Mesothelial cell of epicardium (in vitro differentiated cells): ENCODE data around the gene CLINT1. TPM values are rescaled to one million over a fixed set of nuclear protein-coding genes. Genes with fewer than 3 reads are reported as not detected.

Experiments used
- DNase-seq, 2 experiments: peaks; one replicate each; pipeline ENCODE4 v3.0.0; 2021; ENCODE audit warnings: low spot score in 2 of 2; ENCODE audit not compliant: unreplicated experiment in 2 of 2
- H3K27ac Mint-ChIP-seq: 2 replicates; pipeline ENCODE4 v1.8.0; 2021; ENCODE audit warnings: mixed read lengths
- H3K27me3 Mint-ChIP-seq: 2 replicates; pipeline ENCODE4 v1.8.0; 2021; ENCODE audit warnings: low read depth, mixed read lengths
- H3K36me3 Mint-ChIP-seq: 2 replicates; pipeline ENCODE4 v1.8.0; 2021; ENCODE audit warnings: mixed read lengths
- H3K4me1 Mint-ChIP-seq: 2 replicates; pipeline ENCODE4 v1.8.0; 2021; ENCODE audit warnings: mixed read lengths
- H3K4me3 Mint-ChIP-seq: 2 replicates; pipeline ENCODE4 v1.8.0; 2021; ENCODE audit warnings: mild to moderate bottlenecking, moderate library complexity, mixed read lengths
- H3K9me3 Mint-ChIP-seq: 2 replicates; pipeline ENCODE4 v1.8.0; 2021; ENCODE audit warnings: mixed read lengths
- total RNA-seq: library from RNA; stranded (reverse); gene quantifications from 3 replicates; pipeline ENCODE4 v1.2.1, GENCODE V29; 2021
- TF ChIP-seq, protein P1 (sequence below): fragments of 200-600 bp; sonication (generic); IDR thresholded peaks from one replicate; pipeline ENCODE4 v1.5.0; 2021; ENCODE audit warnings: antibody characterized with exemption; ENCODE audit not compliant: unreplicated experiment

CLINT1 gene
- total RNA-seq, 1 donor from 2014 or later, result 74.8 TPM

DNA sequence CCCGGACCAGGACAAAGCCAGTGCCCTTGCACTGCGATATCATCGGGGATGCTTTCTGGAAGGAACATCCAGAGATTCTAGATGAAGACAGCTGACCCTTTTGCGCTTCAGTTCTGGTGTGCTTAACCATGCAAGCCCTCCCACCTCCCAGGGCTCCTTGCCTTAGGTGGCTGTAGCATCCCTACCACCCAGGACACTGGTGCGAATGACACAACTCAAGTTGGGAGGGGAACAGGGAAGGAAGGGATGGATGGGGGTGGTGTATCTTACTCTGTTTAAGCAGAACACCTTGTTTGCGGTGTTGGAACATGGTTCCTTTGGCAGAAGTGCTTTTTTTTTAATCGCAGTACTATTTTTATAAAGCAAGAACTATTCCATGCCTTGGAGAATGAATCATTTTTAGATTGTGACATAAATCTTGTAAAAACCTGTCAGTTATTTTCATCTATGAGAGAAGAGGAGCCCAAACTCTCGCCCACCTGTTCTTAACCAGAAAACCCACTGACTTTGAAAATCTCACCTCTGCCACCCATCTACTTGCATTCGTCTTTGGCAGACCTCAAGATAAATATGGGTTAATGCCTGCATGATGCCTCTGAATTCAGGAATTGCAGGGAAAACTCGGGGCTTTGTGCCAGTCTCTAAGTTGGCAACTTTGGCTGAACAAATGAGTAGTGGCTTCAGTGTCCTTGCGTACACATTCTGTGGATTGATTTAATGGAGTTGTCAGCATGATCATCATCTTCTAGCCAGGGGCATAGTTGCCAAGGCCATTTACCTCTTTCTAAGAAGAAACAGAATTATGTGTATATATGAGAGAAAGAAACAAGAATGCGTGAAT, 119.3 kb downstream of the CLINT1 start:
- no peak for DNase-seq
- TF ChIP-seq, protein P1, sequence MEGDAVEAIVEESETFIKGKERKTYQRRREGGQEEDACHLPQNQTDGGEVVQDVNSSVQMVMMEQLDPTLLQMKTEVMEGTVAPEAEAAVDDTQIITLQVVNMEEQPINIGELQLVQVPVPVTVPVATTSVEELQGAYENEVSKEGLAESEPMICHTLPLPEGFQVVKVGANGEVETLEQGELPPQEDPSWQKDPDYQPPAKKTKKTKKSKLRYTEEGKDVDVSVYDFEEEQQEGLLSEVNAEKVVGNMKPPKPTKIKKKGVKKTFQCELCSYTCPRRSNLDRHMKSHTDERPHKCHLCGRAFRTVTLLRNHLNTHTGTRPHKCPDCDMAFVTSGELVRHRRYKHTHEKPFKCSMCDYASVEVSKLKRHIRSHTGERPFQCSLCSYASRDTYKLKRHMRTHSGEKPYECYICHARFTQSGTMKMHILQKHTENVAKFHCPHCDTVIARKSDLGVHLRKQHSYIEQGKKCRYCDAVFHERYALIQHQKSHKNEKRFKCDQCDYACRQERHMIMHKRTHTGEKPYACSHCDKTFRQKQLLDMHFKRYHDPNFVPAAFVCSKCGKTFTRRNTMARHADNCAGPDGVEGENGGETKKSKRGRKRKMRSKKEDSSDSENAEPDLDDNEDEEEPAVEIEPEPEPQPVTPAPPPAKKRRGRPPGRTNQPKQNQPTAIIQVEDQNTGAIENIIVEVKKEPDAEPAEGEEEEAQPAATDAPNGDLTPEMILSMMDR, result no peak
- H3K27me3 Mint-ChIP-seq, result peaks cover 1% of the 10 kb centered on the region
- peaks cover 11% of the 10 kb centered on the region for H3K36me3 Mint-ChIP-seq
- H3K4me3 Mint-ChIP-seq, result no peak overlapping the region
- H3K27ac Mint-ChIP-seq, result no peak overlapping the region
- no peaks in the 10 kb centered on the region for H3K9me3 Mint-ChIP-seq
- peaks cover 13% of the 10 kb centered on the region for H3K4me1 Mint-ChIP-seq

- Mint-ChIP-seq H3K27me3 (no peaks in the 10 kb centered on the region), H3K4me3 (no peak overlapping the region), H3K4me1 (peaks cover 8% of the 10 kb centered on the region), H3K36me3 (peaks cover 14% of the 10 kb centered on the region), H3K27ac (no peak overlapping the region), H3K9me3 (no peaks in the 10 kb centered on the region)
- TF ChIP-seq, protein P1, result no peak
- DNase-seq, result no peak
Measured at GRCh38 chr5:157735991-157736390, 123.0 kb downstream of the CLINT1 start.

Other genes with a start within 250 kb of the CLINT1 start
- not detected in 3 replicates for gene SOX30, start 206.7 kb downstream of the CLINT1 start, total RNA-seq
- not detected in 3 replicates for gene C5orf52, start 187.6 kb downstream of the CLINT1 start, total RNA-seq
- 17.8 to 19.2 TPM (median 18.0 TPM) in 3 replicates for gene THG1L, start 127.7 kb downstream of the CLINT1 start, total RNA-seq
- gene LSM11, start 115.4 kb downstream of the CLINT1 start, total RNA-seq, result 5.2 to 6.0 TPM (median 5.6 TPM) in 3 replicates